Measurements from ENCODE around the gene SYNGR4.
A peak's percentile ranks its signal among the peaks of the same experiment; 100 is the strongest.
"Not testable (repeated sequence)": the region's sequence is repeated elsewhere in the genome, so short reads cannot be mapped to it uniquely, and the experiment has no call there.

SYNGR4 gene

DNA sequence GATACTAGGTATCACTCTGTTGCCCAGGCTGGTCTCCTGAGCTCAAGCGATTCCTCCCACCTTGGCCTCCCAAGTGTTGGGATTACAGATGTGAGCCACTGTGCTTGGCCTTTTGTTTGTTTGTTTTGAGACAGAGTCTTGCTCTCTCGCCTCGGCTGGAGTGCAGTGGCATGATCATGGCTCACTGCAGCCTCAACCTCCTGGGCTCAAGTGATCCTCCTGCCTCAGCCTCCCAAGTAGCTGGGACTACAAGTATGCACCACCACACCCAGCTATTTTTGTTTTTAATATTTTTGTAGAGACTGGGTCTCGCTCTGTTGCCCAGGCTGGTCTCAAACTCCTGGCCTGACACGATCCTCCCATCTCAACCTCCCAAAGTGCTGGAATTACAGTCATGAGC is 7.6 kb downstream of the SYNGR4 start:
- DNase-seq: not testable (repeated sequence)

DNA sequence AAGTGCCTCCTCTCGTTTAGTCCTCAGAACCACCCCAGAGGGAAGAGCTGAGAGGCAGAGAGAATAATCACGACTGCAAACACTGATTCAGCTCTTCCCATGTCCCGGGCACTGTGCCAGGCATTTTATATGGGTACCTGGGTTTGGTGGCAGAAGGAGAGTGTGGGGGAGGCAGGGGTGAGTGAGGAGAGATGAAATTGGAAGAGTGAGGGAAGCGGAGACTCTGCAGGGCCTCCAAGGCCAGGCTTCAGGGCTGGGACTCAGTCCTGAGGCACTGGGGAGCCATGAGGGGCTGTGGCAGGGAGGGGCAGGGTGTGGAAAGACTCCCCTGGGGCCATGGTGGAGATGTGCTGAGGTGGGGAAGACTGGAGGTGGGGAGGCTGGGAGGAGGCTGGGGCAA is 8.7 kb downstream of the SYNGR4 start:
- no peak for DNase-seq

DNA sequence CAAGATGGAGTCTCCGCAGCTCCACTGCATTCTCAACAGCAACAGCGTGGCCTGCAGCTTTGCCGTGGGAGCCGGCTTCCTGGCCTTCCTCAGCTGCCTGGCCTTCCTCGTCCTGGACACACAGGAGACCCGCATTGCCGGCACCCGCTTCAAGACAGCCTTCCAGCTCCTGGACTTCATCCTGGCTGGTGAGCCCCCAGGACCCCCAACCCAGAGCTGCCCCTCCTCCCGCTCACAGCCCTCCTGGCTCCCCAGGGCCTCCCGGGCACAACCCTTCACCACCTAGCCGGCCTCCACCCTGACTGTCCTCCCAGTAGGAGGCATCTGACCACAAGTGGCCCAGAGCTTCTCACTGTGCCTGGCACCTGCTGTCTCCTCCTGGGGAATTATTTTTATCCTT is 9.4 kb downstream of the SYNGR4 start:
- no peak for DNase-seq

DNA sequence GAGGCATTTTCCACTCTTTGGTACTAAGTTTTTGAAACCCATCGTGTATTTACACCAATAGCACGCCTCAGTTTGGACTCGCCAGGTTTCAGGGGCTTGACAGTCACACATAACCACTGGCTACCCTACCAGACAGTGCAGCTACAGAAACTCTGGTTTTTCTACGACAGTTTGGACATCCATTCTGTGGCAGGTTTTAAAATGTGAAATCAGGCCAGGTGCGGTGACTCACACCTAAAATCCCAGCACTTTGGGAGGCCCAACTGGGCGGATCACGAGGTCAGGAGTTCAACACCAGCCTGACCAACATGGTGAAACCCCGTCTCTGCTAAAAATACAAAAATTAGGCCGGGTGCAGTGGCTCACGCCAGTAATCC is 14.0 kb downstream of the SYNGR4 start:
- no peak for DNase-seq

DNA sequence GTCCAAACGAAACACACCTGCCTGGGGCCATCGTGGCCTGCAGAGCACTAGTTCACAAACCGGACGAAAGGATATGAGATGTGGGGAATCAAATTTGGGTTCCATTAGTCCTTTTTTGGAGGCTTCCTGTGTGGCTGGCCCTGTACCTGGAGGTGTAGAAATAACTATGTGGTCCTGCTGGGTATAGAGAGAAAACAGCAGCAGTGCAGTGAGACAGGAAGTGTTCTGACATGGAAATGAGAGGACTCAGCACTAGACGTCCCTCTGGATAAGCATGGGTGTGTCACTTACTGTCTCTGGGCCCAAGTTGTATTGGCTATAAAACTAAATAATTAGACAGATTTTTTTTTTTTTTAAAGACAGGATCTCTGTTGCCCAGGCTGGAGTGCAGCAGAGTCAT is 14.9 kb downstream of the SYNGR4 start:
- no peak for DNase-seq

DNA sequence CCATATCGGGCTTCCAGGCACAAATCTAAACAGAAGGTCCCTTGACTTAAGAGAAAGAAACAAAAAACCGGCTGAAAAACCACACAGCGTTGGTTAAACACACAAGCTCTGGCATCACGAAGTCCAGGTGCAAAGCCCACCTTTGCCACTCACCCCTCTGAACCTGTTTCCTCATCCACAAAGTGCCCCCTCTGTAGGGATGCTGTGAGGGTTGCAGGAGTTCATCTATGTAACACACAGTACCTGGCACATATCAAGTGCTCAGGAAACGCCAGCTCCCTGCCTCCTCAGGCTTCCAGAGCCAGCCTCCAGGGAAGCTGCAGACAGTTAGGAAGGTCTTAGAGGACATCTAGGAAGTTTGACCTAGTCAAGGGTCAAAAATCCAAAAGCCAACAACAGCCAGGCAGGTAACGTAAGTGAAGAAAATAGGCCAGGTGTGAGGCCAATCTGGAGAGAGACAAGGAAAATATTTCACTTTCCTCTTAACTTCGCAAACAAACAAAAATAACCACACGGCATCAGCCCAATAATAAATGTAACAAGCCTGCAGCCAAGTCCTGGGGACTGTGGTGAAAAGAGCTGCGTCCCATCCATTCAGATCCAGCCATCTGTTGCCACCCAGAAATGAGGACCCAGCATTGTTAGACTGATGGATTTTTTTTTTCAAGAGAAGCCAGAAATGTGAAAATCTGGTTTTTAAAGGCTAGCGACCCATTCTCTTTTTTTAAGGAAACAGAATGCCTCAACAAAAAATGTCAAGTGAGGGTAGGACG is 17.2 kb downstream of the SYNGR4 start:
- DNase-seq: no peak

DNA sequence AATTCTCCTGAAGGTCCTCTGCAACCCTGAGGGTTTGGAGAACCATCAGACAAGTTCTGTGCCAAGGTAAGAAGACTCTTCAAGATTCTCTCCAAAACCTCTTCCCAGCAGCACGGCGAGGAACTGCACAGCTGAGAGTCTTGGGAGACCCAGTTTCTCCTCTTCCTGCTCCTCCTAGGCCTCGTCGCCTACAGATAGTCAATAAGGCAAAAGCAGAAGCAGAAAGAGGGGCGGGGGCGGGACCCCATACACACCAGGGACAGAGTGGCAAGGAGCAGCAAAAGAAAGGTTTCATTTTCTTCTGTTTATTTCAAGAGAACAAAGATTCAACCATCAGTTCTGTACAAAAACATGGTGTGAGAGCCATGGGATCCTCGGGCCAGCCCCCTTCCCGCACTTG is 18.1 kb downstream of the SYNGR4 start:
- DNase-seq: no peak

DNA sequence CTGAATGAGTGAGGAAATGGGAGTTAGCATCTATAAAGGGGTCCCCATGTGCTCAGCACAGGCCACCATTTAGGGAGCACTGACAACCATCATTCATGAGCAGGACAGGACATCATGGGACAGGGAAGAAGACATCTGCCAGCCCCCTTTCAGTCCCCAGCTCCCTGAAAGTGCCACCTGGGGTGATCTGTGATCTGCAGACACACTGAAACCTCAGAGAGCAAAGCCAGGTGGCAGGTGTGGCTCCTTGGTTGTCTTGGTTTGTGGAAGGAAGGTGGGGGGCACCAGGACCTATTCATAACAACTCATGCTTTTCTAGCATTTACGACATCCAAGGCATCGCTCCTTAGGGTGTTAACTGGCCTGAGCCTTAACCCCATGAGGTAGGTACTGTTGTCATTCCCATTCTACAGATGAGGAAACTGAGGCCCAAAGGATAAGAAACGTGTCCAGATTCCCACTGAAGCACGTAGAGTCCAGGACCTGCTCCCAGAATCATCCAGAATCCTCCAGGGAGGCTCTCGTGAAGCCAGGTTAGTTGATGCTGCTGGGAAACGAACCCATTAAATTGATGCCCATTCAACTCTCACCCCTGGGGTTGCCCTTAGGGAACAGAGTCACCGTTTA is 21.4 kb downstream of the SYNGR4 start:
- no peak for DNase-seq

DNA sequence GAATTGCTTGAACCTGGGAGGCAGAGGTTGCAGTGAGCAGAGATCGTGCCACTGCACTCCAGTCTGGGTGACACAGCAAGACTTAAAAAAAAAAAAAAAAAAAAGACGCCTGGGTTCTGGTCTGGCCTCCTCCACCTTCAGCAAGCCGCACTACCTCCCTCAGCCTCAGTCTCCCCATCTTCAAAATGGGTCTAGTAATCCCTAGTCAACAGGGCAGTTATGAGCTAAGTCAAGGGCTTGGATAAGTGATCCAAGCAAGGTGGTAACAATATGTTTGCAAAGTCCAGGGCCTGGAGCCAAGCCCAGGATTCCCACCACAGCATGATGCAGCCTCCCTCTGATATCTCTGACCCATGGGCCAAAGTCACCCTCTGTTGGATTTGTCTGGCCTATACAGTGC is 22.8 kb downstream of the SYNGR4 start:
- no peak for DNase-seq

DNA sequence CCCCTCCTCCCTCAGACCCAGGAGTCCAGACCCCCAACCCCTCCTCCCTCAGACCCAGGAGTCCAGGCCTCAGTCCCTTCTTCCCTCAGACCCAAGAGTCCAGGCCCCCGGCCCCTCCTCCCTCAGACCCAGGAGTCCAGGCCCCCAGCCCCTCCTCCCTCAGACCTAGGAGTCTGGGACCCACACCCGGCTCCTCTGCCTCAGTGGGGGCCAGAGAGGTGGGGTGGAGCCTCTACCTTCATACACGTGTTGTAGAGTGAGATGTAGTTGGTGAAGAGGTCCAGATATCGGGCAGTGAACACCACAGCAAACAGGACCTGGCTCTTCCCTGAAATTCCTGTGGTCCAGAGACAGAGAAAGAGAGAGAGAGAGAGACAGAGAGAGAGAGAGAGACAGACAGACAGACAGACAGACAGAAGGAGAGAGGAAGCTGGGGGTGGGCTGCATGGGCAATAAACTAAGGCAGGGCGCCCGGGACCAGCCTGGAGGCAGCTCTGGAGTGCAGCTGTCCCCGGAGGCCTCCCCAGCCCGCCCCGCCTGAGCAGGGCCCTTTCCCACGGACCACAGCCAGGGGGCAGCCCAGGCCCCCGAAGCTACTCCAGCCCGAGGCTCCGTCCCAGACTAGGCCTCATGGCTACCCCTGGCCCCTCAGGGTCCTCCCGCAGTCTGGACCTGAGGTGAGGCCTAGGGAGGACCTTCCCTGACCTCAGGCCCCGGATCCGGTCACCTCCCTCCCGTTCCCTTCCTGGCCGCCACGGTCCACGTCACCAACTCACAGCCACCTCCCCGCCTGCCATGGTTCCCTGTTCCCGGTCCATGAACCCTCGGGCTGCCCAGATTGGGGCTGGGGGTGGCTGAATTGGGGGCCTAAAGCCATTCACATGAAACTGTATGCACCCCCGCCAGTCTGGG is 26.3 kb downstream of the SYNGR4 start:
- DNase-seq: peak; percentile 68

DNA sequence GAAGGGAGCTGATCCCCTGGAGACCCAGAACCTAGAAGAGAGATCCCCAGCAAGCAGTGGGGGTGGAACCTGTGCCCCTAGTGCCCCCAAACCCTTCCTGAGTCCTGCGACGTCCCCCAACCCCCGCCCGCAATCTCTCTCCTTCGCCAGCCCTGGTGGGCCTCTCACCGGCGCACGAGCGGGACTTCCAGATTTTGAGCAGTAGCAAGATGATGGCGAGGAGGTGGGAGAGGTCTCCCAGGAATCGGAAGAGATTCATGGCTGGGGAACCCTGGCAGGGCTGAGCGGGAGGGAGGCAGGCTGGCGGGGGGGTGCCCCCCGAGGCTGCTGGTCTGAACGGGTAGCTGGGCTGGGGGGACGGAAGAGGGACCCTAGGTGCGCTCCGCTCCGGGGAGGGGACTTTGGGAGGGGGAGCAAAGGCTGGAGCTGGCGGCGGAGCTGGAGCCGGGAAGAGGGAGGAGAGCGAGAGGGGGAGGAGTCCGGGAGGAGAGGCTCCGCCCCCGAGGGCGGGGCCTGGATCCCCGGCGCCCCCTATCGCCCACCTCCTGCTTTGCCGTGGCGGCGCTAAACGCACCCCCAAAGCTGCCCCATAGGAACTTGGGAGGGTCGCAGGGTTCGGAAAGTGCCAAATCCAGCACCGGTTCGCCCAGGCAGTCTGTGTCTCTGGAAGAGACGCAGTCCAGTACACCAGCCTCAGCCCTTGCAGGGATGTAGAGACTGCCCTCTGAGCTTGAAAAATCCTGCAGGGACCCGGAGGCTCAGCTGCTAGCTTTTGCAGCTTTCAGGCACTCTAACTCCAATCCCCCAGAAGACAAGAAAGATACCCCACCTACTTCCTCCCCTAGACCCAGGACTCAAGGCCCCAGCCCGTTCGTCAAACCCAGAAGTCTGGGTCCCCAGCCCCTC is 27.2 kb downstream of the SYNGR4 start, which contains the start of gene KDELR1:
TSS of gene KDELR1 (minus strand) at position 452 of the 906 bp plus-strand sequence. CDS start at position 259, 193 bp downstream.
- peak; percentile 69 for DNase-seq

DNA sequence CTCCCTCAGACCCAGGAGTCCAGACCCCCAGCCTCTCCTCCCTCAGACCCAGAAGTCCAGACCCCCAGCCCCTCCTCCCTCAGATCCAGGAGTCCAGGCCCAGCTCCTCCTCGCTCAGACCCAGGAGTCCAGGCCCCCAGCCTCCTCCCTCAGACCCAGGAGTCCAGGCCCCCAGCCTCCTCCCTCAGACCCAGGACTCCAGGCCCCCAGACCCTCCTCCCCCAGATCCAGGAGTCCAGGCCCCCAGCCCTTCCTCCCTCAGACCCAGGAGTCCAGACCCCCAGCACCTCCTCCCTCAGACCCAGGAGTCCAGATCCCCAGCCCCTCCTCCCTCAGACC is 27.8 kb downstream of the SYNGR4 start:
- not testable (repeated sequence) for DNase-seq

DNA sequence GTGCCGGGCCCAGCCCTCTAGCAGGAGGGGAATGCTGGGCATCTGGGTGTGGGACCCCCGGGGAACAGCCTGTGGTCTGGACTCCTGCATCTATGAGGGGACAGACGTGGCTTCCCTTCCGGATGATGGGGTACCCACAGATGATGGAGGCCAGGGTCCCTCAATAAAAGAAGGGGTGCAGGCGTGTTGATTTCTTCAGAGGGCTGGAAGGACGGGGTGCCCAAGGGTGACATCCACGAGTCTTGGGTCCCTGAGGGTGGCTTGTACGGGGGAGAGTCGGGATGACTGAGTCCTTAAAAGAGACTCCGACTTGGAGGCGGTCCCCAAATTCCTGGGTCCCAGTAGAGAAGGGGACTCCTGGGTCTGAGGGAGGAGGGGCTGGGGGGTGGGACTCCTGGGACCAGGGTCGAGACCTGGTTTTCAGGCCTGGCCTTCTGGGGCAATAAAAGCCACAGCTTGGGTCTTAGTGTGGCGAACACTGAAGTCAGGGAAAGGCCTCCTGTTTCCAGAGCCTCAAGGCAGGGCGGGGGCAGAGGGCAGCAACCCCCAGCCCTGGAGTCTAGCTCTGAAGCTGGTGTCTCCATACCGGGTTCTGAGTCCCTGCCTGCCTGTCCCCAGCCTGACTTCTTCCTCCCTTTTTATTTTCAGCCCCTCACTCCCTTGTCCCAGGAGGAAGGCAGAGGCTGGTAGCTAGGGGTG is 28.8 kb downstream of the SYNGR4 start:
- no peak for DNase-seq

DNA sequence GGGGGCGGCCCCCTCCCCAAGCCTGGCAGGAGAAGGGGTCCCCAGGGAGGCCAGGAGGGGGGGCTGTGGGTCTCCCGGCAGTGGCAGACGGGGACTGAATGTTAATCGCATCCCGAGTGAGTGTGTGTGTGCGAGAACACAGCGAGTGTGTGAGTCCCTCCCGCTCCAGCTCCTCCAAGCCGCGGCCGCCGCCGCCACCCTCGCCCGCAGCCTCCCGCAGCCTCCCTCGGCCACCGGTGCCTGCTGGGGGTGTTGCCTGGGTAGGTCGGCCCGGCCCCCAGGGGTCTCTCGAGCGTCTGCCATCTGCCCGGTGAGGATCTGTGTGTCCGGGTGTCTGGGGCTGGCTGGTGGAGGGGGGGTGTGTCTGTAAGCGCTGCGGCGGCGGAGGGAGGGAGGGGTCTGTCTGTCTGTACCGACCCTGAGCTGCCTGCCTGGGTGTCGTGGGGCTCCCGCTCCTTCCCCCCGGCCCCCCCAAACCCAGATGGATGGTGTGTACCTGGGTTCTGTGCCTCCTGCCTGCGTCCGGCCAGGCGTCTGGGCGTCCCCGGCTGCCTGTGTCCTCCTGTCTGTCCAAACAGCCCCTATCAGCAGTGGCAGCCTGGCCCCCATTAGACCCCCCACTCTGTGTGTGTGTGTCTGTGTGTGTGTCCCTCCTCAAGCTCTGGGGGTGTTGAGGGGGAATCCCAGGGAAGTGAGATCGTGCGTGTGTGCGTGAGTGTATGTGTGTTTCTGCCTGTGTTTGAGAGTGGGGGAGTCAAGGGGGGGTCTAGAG is 29.6 kb downstream of the SYNGR4 start, which contains the start of gene GRIN2D:
TSS of gene GRIN2D (plus strand) at position 110 of the 772 bp plus-strand sequence. CDS start 4,725 bp downstream, outside the sequence.
- peak; percentile 42 for DNase-seq

DNA sequence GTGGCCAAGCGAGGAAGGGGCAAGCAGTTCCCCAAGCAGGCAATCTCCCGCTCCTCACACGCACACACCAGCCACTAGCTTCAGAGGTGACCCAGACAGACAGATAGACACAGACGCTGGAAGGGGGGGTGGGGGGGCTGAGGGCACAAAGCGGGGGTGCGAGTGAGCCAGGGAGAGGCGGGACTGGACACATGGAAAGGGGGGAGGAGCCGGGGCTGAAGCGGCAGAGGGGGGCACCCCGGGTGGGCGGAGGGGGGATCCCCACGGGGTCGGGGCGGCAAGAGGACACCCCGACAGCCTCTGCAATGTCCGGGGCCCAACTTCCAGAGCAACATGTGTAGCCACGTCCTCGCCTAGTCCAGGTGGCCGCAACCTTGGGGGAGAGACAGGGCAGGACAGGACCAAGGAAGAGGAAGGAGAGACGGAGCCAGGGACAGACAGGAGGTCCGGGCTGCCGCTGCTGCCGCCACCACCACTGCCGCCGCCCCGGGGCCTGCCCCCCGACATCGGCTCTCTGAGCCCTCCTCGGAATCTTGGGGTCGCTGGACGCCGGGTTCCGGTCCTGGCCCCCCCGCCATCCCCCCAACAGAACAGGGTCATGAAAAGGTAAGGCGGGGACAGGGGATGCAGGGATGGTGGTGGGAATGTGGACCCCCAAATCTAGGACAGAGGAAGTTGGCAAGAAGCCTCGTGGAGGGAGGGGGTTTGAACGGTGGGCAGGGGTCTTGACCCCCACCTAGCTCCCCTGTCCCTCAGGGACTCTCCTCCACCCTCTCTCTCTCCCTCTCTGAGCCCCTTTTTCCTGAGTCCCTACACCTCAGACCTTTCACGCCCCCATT is 30.4 kb downstream of the SYNGR4 start:
- no peak for DNase-seq

DNA sequence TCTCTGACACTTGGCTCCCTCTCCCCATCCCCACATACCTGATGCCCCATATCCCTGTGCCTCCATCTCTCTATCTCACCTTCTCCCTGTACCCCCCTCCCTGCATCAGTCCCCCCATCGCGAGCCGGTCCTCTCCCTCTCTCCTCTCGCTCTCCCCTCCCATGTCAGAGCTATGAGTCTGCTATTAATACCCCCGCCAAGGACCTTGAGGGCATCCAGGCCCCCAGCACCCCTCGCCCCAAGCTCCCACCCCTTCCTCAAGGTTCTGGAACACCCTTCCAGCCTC is 30.9 kb downstream of the SYNGR4 start:
- DNase-seq: no peak

DNA sequence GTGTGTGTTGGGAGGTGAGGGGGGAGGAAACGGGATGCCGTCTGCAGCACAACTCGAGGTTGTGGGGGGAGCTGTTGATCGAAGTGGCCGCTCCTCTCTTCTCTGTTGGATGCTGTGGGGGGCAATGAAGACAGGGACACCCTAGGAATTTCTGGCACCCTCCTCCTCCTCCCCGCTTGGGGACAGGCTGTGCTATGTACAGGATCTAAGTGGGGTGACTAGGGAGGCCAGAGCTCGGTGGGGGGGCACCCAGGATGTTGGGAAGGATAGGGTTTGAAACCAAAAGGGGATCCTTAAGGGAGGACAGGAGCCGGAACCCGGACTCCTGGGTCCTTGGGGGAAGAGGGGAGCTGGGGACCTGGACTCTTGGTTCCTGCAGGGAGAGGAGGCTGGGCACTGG is 31.3 kb downstream of the SYNGR4 start:
- DNase-seq: no peak

DNA sequence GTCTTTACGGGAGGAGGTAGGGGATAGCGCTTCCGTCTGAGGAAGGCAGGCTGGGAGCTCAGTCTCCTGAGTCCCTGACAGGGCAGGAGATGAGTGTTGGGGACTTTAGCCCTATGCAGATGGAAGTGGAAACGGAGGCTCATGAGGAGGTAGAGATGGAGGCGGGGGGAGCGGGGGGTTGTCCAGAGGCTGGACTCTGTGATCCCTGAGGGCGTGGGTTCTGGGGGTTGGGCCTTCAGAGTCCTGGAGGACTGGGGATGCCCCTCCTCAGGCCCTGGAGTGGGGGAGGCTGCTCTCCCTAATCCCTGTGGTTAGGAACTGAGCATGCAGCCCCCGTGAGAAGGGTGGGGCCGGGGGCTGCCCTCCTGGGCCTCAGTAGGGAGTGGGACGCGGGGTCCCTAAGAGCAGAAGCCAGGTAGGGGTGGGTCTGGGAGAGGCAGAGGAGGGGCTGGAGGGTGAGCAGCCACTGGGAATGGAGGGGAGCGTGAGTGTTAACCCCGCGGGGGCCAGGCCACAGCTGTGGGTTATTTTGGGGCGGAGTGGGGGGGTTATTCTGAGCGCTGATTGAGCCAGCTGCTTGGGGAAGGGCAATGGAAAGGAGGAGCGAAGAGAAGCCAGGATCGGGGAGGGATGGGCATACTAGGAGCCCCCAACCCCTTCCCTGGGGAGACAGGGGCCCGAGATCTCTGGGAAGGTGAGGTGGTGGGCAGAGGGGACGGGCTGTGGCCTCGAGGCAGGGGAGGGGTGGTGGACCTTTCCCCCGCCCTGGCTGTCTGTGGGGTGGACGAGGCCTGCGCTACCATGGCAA is 32.1 kb downstream of the SYNGR4 start:
- DNase-seq: no peak

DNA sequence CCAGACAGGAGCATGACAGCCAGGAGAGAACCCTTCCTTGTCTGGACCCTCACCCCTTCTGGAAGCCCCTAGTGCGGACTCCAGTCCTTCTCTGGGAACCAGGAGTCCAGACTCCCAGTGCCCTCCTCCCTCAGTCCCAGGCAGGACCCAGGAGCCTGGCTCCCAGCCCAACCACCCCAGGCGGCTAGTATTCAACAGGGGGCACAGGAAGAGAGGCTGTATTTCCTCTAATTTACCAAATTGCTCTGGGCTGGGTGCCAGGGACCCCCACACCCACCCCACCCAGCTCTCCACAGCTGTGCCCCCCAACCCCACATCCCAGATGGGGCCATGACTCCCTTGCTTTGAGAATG is 32.6 kb downstream of the SYNGR4 start:
- DNase-seq: no peak
